Neural crest cell (in vitro differentiated cells): Measurements from ENCODE around the gene FBXL7. TPM values are rescaled to one million over a fixed set of nuclear protein-coding genes. Genes with fewer than 3 reads are reported as not detected.

ENCODE experiments used
- DNase-seq: peaks from one replicate; pipeline ENCODE4 v3.0.0; 2021; ENCODE audit warnings: low read depth, mixed read lengths, low spot score
- H3K27ac Mint-ChIP-seq: one replicate; pipeline ENCODE4 v1.8.0; 2021; ENCODE audit warnings: mild to moderate bottlenecking, mixed read lengths; ENCODE audit not compliant: unreplicated experiment
- H3K27me3 Mint-ChIP-seq: 2 replicates; pipeline ENCODE4 v1.8.0; 2021; ENCODE audit warnings: low read depth, mild to moderate bottlenecking, mixed read lengths
- H3K36me3 Mint-ChIP-seq: 2 replicates; pipeline ENCODE4 v1.8.0; 2021; ENCODE audit warnings: low read depth, mild to moderate bottlenecking, mixed read lengths
- H3K4me1 Mint-ChIP-seq: 2 replicates; pipeline ENCODE4 v1.8.0; 2021; ENCODE audit warnings: mixed read lengths
- H3K4me3 Mint-ChIP-seq: one replicate; pipeline ENCODE4 v1.8.0; 2021; ENCODE audit warnings: mild to moderate bottlenecking, mixed read lengths
- H3K9me3 Mint-ChIP-seq: 2 replicates; pipeline ENCODE4 v1.8.0; 2021; ENCODE audit warnings: mixed read lengths
- total RNA-seq: library from RNA; stranded (reverse); gene quantifications from 2 replicates; pipeline ENCODE4 v1.2.1, GENCODE V29; 2021
- TF ChIP-seq, protein P1 (sequence below): fragments of 200-600 bp; sonication (generic); conservative IDR thresholded peaks from 2 replicates; pipeline ENCODE4 v1.5.0; 2021; ENCODE audit warnings: antibody characterized with exemption, mild to moderate bottlenecking

FBXL7 gene
- total RNA-seq, 1 donor from 2014 or later: 20.8 TPM

DNA sequence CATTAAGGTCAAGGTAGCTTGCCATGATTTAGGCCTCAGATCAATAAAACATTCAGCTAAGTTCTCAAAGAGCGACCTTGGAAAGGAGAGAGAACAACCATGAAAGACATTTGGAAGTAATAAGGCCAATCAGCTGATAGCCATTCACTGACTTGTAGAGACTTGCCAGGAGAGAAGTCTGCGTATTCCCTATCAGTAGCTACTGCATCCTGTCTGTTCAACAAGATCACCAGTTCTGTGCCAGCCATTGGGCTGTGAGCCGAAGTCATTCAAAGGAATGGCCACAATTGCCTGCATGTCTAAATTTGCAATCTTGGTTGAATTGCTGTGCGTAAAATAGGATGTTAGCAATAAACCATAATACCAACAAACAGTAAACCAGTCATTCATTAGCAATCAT is 219.8 kb downstream of the FBXL7 start:
- no peaks in the 10 kb centered on the region for H3K9me3 Mint-ChIP-seq
- H3K4me3 Mint-ChIP-seq: no peak overlapping the region
- no peak overlapping the region for H3K27ac Mint-ChIP-seq
- TF ChIP-seq, protein P1, sequence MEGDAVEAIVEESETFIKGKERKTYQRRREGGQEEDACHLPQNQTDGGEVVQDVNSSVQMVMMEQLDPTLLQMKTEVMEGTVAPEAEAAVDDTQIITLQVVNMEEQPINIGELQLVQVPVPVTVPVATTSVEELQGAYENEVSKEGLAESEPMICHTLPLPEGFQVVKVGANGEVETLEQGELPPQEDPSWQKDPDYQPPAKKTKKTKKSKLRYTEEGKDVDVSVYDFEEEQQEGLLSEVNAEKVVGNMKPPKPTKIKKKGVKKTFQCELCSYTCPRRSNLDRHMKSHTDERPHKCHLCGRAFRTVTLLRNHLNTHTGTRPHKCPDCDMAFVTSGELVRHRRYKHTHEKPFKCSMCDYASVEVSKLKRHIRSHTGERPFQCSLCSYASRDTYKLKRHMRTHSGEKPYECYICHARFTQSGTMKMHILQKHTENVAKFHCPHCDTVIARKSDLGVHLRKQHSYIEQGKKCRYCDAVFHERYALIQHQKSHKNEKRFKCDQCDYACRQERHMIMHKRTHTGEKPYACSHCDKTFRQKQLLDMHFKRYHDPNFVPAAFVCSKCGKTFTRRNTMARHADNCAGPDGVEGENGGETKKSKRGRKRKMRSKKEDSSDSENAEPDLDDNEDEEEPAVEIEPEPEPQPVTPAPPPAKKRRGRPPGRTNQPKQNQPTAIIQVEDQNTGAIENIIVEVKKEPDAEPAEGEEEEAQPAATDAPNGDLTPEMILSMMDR: no peak
- H3K4me1 Mint-ChIP-seq: peaks cover 13% of the 10 kb centered on the region
- no peak for DNase-seq
- H3K27me3 Mint-ChIP-seq: no peaks in the 10 kb centered on the region
- H3K36me3 Mint-ChIP-seq: no peaks in the 10 kb centered on the region

DNA sequence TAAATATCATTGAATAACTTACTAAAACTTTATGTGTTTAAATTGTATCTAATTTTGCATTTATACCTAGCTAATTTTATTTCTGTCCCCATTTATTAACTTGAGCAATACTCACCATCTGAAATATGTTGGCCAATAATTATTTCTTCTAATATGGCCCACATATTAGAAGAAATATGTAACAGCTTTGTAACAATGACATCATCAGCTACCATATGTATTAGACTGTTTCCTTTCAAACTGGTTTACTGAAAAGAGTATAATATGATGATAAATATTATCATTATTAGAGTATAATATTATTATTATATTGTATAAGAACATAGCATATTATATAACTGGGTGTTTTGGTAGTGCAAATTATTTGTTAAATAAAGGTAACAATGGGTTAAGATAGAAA is 220.5 kb downstream of the FBXL7 start:
- Mint-ChIP-seq H3K27ac (no peak overlapping the region), H3K36me3 (peaks cover 3% of the 10 kb centered on the region), H3K4me1 (peaks cover 13% of the 10 kb centered on the region), H3K27me3 (no peaks in the 10 kb centered on the region), H3K9me3 (peaks cover 3% of the 10 kb centered on the region), H3K4me3 (no peak overlapping the region)
- no peak for DNase-seq
- TF ChIP-seq, protein P1: no peak

DNA sequence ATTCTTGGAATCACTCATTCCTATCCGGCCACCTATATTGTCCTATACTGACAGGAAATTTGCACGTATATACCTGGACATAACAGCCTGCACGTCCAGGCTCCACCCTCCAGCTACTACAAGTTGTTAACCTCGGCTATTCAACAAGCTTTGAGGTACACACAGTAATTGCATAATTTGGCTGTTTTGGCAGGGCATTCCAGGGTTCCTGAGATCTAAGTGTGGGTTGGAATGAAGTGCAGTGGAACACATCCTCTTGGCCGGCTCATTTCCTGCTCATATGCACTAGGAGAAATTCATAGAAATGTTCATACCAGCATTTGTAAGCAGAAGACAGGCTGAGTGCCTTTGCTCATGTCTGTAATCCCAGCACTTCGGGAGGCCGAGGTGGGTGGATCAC is 222.3 kb downstream of the FBXL7 start:
- TF ChIP-seq, protein P1: no peak
- no peak overlapping the region for H3K4me3 Mint-ChIP-seq
- peaks cover 4% of the 10 kb centered on the region for H3K9me3 Mint-ChIP-seq
- peaks cover 8% of the 10 kb centered on the region for H3K4me1 Mint-ChIP-seq
- no peaks in the 10 kb centered on the region for H3K27me3 Mint-ChIP-seq
- H3K27ac Mint-ChIP-seq: no peak overlapping the region
- DNase-seq: no peak
- peaks cover 4% of the 10 kb centered on the region for H3K36me3 Mint-ChIP-seq

DNA sequence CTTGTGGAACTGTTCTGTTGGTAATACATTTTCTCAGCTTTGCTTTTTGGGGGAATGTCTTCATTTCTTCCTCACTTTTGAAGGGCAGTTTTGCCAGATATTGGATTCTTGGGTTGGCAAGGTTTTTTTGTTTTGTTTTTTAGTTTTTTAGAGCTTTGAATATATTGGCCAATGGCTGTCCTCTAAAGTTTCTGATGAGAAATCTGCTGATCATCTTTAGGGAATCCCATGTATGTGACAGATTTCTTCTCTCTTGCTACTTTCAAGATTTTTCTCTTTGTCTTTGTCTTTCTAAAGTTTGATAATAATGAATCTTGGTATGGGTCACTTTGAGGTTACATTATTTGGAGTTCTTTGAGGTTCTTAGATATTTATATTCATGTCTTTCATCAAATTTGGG is 227.4 kb downstream of the FBXL7 start:
- Mint-ChIP-seq H3K36me3 (peaks cover 15% of the 10 kb centered on the region), H3K27me3 (no peaks in the 10 kb centered on the region), H3K9me3 (peaks cover 15% of the 10 kb centered on the region), H3K27ac (no peak overlapping the region), H3K4me3 (no peak overlapping the region), H3K4me1 (no peaks in the 10 kb centered on the region)
- no peak for DNase-seq
- TF ChIP-seq, protein P1: no peak

DNA sequence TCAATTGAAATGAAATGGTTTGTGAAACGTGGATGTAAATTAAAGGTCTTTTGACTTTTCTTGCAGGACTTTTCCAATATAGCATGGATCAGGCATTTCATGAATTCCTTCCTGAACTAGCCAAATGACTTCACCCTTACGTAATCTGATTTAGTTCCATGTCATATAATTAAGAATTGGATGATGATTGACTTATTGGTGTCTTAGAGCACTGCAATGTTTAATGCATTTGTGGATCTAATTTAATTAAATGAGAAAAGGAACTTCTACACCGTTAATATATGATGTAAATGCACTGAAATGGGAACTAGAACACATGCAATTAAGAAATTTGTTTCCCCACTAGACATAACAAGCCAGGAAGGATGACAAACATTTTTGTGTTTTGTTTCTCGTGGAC is 228.8 kb downstream of the FBXL7 start:
- no peak for DNase-seq
- Mint-ChIP-seq H3K27ac (no peak overlapping the region), H3K4me3 (no peak overlapping the region), H3K4me1 (no peaks in the 10 kb centered on the region), H3K36me3 (peaks cover 15% of the 10 kb centered on the region), H3K27me3 (no peaks in the 10 kb centered on the region), H3K9me3 (peaks cover 15% of the 10 kb centered on the region)
- TF ChIP-seq, protein P1: no peak

DNA sequence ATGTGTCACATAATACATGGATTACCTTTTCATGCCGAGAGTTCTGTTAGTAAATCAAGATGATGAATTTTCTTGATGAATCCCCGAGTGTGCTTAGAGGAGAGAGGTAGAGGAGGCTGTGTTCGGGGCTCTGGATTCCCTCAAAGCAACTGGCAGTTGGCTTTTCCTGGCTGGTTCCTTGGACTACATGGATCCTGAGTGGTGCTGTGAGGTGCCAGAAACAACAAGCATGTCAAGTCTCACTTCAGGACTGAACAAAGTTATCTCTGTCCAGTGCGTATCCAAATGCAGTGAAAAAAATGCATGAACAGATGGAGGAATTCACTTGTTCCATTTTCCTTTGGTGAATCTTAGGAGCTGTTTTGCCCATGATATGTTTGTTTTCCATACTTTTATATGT is 231.7 kb downstream of the FBXL7 start:
- H3K27me3 Mint-ChIP-seq: no peaks in the 10 kb centered on the region
- H3K4me3 Mint-ChIP-seq: no peak overlapping the region
- H3K27ac Mint-ChIP-seq: no peak overlapping the region
- peaks cover 12% of the 10 kb centered on the region for H3K9me3 Mint-ChIP-seq
- DNase-seq: no peak
- H3K4me1 Mint-ChIP-seq: peaks cover under 1% of the 10 kb centered on the region
- peaks cover 15% of the 10 kb centered on the region for H3K36me3 Mint-ChIP-seq
- TF ChIP-seq, protein P1: no peak
